ENCODE results near the gene ZNF506. TPM values are rescaled to one million over a fixed set of nuclear protein-coding genes. Genes with fewer than 3 reads are reported as not detected.
"Not testable (repeated sequence)": the region's sequence is repeated elsewhere in the genome, so short reads cannot be mapped to it uniquely, and the experiment has no call there.

ZNF506 gene
- total RNA-seq, 2 experiments from 2014 or later = 33.3 to 41.3 TPM

DNA sequence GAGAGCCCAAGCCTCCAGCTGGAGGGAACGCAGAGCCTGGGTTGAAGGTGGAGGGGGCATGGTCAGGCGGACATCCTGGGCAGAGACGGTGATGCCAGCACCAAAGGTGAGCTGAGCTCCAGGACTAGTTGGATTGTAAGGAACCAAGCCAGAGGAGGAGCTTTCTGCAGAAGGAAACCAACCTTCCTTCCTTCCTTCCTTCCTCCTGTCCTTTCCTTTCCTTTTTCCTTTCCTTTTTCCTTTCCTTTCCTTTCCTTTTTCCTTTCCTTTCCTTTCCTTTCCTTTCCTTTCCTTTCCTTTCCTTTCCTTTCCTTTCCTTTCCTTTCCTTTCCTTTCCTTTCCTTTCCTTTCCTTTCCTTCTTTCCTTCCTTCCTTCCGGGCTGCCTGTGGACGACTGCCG, 77.6 kb downstream of the ZNF506 start:
- H3K4me3 Mint-ChIP-seq; H3K27me3 Mint-ChIP-seq; intact Hi-C loops (cut with DNase I, micrococcal nuclease); POLR2A ChIA-PET; ATAC-seq; H3K4me1 Mint-ChIP-seq; CTCF ChIA-PET; DNase-seq; H3K9me3 Mint-ChIP-seq (ENCODE audit: low read depth); H3K27ac Mint-ChIP-seq; H3K36me3 Mint-ChIP-seq (ENCODE audit: low read depth): not testable (repeated sequence)

GRCh38 chr19:19743176-19743575, 78.4 kb downstream of the ZNF506 start:
- CTCF ChIA-PET = no interaction called here

GRCh38 chr19:19742773-19743172, 78.8 kb downstream of the ZNF506 start:
- Mint-ChIP-seq H3K27me3 (no peaks in the 10 kb centered on the region), H3K27ac (no peak overlapping the region), H3K36me3 (ENCODE audit: low read depth) (no peaks in the 10 kb centered on the region), H3K4me3 (no peak overlapping the region), H3K4me1 (no peaks in the 10 kb centered on the region), H3K9me3 (ENCODE audit: low read depth) (no peaks in the 10 kb centered on the region)
- ChIA-PET POLR2A (no interaction called here), CTCF (no interaction called here)
- intact Hi-C loops (cut with DNase I, micrococcal nuclease) = no loop called here
- DNase-seq = no peak
- no peak for ATAC-seq

More at GRCh38 chr19:19743176-19743575, 78.4 kb downstream of the ZNF506 start:
- Mint-ChIP-seq H3K27ac (no peak overlapping the region), H3K9me3 (ENCODE audit: low read depth) (no peaks in the 10 kb centered on the region), H3K4me3 (no peak overlapping the region), H3K4me1 (no peaks in the 10 kb centered on the region), H3K27me3 (no peaks in the 10 kb centered on the region), H3K36me3 (ENCODE audit: low read depth) (no peaks in the 10 kb centered on the region)
- POLR2A ChIA-PET = no interaction called here
- DNase-seq (no peak), ATAC-seq (no peak)
- intact Hi-C loops (cut with DNase I, micrococcal nuclease) = no loop called here

Other genes starting within 250 kb of the ZNF506 start
- 10 to 100 TPM; 19.4 to 21.2 TPM for gene PBX4, start 203.1 kb downstream of the ZNF506 start, total RNA-seq
- 10 to 100 TPM; 21.6 to 33.2 TPM for gene LPAR2, start 193.5 kb downstream of the ZNF506 start, total RNA-seq
- gene GMIP, start 178.1 kb downstream of the ZNF506 start, total RNA-seq = 10 to 100 TPM; 54.9 to 56.6 TPM
- gene ATP13A1, start 158.1 kb downstream of the ZNF506 start, total RNA-seq = 10 to 100 TPM; 61.8 to 71.2 TPM
- 10 to 100 TPM; 63.9 to 70.8 TPM for gene ZNF101, start 152.9 kb downstream of the ZNF506 start, total RNA-seq
- gene ZNF14, start 88.6 kb downstream of the ZNF506 start, total RNA-seq = 1 to 10 TPM; 9.2 TPM
- 10 to 100 TPM; 16.1 to 25.1 TPM for gene ZNF253, start 44.1 kb upstream of the ZNF506 start, total RNA-seq
- gene ZNF93, start 79.2 kb upstream of the ZNF506 start, total RNA-seq = 10 to 100 TPM; 21.7 to 22.3 TPM
- 1 to 10 TPM; 6.0 to 7.5 TPM for gene ZNF682, start 217.8 kb upstream of the ZNF506 start, total RNA-seq